ENCODE measurements around the gene SFSWAP.
A peak's percentile ranks its signal among the peaks of the same experiment; 100 is the strongest.
"Not testable (repeated sequence)": the region's sequence is repeated elsewhere in the genome, so short reads cannot be mapped to it uniquely, and the experiment has no call there.

The SFSWAP gene

DNA sequence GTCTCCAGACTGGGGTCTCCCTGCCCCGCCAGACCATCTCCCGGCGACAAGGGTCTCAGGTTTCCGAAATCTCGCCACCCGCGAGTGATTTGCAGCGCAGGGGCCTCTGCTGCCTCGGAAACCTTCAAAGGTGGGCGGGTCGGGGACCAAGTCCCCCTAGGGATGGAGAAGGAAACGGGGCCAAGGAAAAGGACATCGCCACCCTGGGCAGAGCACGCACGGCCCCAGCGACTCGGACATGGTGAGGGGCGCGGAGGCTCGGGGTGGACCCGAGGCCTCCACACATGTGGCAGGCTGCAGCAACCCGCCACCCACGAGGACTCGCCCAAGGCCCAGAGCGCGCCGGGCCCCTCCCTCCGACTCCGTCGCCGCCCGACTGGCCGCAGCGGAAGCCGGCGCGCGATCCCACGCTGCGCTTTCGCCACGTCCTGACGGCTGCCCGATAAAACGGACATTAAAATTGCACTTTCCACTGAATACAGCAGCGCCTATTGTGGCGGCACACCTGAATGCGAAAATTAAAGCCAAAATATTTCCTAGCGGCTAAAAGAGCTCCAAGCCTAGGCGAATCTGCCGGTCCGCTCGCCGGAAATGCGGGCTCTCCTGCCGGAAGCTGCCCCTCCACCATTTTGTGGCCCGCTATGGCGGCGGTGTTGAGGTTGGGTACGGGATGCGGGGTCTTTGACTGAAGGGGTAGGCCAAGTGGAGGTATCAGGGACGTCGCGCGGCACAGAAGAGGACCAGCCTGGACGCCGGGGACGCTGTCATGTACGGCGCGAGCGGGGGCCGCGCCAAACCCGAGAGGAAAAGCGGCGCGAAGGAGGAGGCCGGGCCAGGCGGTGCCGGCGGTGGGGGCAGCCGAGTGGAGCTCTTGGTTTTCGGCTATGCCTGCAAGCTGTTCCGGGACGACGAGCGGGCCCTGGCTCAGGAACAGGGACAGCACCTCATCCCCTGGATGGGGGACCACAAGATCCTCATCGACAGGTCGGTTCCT, at the start of gene SFSWAP:
Gene SFSWAP, plus strand, starts transcription at position 627 of the 994 bp plus-strand sequence. Its CDS starts 140 bp downstream, at position 767.
- peak; percentile 70 to 77 for DNase-seq

DNA sequence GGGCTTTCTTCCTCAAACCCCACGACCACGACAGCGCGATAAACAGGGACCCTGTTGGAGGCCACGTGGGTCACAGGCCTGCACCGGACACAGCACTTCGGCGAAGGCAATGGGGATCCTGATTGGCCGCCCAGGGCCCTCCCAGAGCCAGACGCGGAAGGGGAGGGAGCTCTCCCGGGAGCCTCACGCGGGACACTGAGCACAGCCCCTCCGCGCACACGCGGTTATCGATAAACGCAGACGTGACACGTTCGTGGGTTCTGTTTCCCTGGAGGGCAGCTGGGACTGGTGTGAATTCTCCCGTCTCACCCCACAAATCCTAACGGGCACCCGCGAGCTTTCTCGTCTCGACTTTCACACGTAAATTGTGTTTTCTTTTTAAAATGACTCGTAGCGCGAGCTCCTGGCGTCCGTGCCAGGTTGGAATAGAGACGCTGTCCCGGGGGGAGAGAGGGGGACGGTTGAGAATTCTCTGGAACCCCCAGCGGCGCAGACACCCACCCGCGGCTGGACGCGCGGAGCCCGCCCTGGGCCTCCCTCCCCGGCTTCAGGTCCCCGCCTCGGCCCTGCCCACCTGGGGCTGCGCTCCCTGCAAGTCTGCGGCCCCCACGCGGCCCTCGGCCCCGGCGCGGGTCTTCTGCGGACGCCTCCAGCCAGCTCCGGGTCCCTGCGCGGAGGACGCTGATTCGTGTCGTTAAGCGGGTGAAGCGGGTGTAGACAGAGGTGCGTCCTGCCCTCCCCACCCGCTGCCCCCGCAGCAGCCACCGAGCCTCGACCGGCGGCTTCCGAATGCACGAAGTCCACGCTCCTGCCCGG, 49.5 kb upstream of the SFSWAP start:
- DNase-seq = not testable (repeated sequence)

DNA sequence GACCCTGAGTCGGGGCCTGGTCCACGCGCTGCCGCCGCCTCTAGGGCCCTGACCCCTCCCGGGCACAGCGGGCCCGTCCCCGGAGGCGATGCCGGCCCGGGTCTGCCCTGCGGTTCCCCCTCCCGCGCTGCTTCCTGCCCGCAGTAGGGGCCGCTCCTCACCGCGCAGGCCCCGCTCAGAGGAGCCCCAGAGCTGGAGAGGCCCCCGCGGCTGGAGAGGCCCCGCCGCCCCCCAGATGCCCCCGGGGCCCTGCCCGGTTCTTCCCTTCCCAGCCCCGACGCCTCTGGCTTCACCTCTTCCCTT, 49.0 kb upstream of the SFSWAP start:
- not testable (repeated sequence) for DNase-seq

DNA sequence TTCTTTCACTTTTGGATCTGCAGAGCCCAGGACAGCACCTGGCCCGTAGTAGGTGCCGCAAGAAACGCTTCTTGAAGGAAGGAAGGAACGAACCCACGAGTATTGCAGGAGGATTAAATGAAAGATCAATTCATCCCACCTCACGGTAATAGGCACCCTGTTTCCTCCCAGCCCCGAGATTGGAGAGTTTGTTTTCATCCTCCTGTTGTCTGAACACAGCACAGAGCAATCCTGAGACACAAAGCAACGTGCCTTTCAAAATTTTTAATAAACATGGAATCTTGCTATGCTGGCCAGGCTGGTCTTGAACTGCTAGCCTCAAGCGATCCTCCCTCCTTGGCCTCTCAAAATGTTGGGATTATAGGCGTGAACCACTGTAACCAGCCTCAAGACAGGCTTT, 48.5 kb upstream of the SFSWAP start:
- DNase-seq = not testable (repeated sequence)

DNA sequence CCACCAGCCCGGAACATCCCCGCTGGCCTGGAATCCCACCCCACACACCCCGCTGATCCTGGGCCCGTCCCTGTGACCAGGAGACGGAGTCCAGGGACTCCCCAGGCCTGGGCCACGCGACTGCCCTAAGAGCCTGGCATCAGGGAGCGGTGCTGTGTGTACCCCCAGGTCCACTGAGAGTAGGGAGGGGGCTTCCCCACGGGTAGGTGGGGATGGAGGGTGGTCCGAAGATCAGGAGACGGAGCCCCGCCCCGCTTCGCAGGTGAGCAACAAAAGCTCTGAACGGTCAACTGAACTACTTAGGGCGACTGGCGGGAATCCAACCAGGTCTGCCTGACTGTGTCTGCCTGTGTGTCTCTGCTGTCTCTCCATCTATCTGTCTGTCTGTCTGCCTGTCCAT, 45.2 kb upstream of the SFSWAP start:
- DNase-seq = not testable (repeated sequence)

DNA sequence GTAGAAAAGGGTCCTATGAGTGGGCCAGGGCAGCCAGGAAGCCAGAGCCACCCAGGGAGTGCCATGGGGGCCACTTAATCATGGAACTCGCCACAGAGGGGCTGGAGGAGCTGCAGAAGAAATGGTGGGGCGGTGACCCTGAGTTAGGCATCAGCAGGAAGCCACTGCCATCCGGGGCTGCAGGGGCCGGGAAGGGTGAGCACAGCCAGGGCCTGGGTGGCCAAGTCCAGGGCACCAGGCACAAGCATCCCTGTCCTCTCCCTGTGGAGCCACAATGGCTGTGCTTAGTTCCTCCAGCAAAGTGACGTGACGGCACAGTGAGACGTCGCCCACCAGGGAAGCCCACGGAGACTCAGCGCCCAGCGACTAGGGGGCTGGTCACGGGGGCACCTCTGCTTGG, 44.4 kb upstream of the SFSWAP start:
- DNase-seq = not testable (repeated sequence)

DNA sequence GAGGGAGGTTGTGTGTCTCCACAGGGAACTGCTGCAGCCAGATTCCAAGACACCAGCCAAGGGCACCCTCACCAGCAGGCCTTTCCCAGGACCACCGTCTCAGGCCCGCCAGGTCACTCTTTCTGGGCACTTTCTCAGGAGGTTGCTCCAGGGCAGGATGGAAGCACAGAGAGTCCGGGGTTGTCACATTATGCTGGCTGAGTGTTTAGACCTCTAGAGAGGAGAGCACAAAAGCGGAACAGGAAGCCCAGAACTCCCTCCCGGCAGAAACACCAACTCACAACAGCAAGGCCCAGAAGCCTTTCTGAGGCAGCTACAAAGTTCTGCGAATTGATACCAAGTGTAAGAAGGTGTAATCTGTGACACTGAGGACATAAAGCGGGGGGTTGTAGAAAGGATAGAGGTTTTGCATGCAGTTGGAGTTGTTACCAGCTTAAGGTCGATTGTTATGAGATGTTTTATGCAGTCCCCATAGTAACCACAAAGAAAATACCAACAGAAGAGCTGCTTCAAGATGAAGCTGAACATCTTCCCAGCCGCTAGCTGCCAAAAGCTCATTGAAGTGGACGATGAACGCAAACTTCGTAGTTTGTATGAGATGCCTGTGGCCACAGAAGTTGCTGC, 43.8 kb upstream of the SFSWAP start:
- DNase-seq = not testable (repeated sequence)

DNA sequence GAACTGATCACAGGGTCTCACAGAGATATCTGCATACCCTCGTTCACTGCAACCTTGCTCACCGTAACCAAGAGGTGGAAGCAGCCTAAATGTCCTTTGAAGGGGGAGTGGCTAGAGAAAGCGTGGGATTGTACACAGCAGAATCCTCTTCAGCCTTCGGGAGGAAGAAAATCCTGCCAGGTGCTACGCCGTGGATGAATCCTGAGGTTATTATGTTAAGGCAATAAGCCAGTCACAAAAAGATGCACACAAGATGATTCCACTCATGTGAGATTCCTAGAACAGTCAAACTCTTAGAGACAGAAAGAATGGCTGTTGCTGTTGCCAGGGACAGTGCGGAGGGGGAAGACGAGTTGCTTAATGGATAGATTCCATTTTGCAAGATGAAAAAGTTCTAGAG, 39.6 kb upstream of the SFSWAP start:
- no peak for DNase-seq

DNA sequence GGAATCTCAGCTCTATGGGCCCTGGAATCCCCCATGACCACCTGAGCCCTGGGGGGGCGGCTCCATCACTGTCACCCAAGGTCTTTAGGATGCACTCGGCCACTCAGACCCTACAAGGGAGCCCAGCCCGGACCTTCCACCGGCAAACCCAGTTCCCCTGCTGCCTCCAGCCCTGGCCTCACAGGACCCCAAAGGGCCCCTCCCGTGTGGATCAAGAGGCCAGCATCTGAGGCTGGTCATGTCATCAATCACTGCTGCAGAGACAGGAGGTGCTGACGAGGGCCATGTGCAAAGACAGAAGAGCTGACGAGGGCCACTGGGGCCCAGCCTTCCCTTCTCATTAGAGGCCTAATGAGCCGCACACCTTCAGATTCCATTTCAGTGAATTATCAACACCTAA, 39.0 kb upstream of the SFSWAP start:
- DNase-seq = no peak

DNA sequence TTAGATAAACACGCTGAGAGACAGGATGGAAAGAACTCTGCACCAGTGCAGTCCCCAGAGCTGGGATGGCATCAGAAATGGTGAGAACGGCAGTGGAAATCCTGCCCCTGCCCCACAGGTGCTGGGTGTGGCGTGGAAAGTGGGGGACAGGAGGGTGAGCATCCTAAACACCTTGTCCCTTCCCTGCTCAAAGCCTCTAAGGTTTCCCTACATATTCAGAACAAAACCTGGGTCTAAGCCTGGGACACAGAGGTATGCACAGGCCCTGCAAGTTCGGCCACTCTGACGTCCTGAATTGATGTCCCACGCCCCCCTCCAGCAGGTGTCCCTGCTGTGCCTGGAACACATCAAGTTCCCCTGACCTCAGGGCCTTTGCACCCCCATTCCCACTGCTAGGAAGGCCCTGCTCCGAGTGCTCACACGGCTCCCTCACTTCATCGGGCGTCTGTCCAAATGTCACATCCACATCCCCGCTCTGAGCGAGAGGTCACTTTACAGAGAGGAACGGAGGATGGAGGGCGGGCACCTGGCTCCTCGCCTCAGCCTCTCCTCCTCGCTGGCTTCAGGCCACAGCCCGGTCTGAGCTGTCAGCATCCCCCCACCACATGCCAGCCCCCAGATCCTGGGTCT, 38.5 kb upstream of the SFSWAP start:
- DNase-seq = no peak

DNA sequence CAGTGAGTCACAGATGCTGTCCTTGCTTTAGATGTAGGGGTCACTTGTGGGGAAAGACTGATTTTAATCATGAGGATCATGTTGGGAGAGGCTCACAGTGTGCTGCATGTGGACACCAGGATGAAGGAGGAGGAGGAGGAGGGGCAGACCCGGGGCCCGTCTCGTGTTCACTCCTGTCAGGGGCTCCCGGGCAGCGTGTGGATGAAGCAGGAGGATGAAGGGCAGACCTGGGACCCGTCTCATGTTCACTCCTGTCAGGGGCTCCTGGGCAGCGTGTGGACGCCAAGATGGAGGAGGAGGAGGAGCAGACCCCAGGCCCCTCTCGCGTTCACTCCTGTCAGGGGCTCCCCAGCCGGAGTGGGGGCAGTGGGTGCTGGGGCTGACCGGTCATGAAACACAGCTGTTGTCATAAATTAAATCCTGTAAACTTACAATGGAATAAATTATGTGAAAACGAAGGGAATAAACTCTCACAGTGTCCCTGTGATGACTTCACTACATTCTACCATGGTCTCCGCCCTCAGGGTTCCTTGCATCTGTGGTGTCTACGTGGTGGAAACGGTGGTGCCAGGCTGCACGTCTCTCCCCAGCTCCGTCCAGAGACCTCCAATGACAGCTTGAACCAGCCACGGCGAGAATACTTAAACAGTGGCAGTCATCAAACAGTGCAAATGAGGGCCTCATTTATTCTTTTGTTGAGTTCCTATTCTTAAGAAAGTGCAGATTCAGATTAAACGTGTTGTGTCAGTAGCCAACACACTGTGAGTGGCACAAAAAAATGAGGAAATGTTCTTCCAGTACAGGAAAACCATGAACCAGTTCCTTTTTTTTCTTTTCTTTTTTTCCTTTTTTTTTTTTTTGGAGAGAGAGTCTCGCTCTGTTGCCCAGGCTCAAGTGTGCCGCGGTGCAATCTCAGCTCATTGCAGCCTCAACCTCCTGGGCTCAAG, 37.7 kb upstream of the SFSWAP start:
- DNase-seq = no peak

DNA sequence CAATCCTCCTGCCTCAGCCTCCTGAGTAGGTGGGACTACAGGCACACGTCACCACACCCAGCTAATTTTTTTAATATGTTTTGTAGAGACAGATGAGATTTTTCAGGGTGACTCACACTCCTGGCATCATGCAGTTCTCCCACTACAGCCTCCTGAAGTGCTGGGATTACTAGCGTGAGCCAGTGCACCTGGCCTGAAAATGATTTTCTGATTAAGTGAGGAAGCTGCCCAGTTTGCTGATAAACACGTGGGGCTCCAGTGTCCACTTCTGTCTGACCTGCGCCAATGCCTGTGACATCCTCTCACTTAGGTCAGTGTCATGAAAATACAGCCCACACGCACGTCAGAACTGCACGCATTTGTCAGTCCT, 37.0 kb upstream of the SFSWAP start:
- DNase-seq = no peak

DNA sequence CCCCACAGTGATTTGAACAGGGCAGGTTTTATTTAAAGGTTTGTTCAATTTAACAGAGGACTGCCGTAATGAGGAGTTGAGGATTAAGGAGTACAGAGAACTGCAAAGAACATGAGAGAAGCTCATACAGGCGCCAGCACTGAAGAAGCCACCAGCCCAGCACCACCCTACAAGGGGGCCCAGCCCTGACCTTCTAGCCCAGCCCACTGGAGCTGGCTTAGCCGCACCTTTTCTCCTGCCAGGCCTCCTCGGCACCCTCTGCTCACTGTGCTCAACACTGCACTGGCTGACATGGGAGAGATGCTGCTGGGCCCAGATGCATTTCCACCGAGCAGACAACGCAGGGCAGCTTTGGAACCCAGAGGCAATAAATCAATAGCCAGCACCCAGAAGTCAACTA, 36.5 kb upstream of the SFSWAP start:
- DNase-seq = no peak

DNA sequence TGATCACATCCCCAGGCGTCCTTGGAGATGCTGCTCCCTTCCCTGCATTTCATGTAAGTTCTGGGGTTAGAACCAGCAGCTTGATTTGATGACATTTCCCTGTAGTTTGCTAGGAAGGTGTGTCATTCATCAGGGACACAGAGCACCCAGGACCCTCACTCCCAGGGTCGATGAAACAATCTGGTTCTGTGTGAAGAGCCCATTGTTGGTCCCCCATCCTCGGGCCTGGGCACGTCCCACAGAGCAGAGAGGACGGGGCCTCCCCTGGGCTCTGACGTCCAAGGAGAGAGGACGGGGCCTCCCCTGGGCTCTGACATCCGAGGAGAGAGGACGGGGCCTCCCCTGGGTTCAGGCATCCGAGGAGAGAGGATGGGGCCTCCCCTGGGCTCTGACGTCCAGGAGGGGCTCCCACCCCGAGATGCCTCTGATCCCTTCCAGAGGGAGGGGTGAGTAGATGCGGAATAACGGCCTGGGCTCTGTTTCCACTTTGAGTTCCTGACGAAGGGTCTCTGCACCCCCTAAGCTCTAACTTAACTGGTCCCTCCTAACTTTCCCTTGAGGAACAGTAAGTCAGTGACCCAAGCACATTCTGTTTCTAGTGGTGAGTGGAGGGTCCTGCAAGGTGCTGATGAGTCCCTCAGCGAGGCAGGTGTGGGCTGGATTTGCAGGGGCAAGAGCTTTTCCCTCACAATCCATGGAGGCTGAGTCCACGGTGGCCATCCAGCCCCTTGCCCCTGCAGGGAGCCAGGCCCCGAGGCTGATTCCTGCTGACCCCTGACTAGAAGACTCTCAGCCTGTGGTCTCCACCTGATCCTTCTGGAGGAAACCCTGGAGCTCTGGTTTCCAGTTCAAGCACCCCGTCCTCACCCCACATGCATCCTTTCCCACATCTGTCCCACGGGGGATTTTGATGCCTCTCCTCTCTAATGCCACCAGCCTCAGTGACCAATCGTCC, 35.5 kb upstream of the SFSWAP start:
- no peak for DNase-seq

DNA sequence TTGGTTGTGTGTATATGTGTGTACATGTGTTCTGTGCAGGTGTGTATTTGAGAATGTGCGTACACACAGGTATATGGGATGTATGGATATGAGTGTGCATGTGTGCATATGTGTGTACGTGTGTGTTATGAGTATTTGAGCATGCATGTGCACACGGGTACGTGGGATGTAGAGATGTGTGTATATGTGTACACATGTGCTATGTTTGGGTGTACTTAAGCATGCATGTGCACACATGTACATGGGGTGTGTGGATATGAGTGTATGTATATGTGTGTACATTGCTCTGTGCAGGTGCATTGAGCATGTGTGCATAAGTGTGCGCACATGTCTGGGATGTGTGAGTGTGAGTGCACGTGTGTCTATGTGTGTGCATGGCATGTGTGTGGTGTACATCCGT, 34.3 kb upstream of the SFSWAP start:
- no peak for DNase-seq

DNA sequence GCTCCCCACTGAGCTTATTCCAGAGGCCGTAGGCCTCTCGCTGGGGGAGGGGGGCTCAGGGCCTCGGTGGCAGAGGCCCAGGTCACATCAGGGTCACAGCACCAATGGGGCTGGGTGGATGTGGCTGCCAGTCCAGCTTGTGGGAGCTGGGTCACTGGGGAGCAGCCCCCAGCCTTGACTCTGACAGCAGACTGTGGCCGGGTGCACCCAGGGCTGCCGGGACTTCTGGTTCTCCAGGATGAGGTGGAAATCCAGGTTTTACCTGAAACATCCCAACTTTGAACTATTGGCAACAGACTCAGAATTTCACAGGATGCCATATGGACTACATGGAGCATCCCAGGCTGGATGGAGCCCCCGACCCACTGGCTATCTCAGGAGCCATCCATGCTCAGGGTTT, 33.8 kb upstream of the SFSWAP start:
- DNase-seq = not testable (repeated sequence)

DNA sequence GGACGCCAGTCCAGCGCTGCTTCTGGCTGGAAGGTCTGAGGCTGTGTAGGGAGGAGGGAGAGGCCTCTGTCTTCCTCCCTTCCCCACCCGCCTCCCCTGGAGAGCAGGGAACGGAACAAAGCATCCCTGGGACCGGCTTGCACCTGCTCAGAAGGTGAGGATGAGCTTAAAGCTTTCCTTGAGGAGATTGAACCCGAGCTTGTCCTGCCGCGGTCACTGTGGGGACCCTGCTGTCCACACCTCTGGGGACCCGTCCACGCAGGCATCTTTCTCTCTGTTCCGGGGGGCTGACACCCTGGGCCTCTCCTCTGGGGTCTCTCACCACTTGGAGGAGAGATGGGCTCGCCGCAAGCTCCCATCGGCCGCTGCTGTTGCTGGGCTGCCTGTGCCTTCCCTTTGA, 33.2 kb upstream of the SFSWAP start:
- DNase-seq = no peak

DNA sequence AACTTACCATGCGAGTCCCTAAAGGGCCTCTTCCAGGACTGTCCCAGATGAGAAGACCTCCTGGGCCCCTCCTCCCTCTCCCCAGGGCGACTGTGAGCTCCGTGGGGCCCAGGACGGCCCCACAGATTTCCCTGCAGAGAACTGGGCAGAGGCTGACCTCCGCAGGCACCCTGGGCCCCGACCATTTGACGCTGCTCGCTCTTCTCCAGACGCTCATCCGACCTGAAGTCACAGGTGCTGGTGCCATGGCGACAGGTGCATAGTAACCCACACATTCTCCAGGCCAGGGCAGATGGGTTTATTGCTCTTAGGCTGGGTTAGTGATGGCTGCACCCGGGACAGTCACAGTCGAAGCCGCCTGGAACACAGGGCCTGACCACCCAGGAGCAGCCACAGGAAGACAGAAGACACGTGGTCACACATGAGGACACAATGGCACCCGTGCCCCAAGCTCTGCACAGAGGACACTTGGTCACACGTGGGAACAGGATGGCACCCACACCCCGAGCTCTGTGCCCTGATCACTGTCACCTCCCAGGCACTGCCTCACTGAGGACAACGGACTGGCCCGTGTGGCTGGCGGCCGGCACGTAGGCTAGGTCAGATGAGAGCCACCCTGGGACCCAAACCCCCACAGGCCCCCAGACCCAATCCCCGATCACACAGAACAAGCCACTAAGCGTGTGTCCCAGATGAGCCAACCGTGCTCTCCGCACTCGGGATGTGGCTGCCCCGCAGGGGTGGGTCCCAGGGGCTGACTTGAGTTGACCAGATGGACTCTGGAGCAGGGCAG, 32.3 kb upstream of the SFSWAP start:
- not testable (repeated sequence) for DNase-seq

DNA sequence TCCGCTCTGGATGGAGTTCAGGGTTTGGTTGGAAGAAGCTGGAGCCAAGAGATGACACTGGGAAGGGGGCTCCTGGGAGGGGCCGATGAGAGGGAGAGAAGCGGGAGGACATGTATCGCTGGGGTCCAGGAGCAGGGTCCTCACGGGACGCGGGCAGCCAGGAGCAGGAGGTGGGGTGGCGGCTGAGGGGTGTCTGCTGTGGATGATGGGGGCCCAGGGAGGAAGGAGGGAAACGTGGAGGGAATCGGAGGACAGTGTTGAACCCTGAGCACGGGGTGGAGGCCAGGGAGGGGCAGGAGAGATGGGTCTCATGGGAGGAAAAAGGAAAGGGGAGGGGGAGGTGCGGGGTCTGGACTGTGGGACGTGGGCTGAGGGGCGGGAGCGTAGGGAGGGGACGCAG, 31.7 kb upstream of the SFSWAP start:
- not testable (repeated sequence) for DNase-seq

DNA sequence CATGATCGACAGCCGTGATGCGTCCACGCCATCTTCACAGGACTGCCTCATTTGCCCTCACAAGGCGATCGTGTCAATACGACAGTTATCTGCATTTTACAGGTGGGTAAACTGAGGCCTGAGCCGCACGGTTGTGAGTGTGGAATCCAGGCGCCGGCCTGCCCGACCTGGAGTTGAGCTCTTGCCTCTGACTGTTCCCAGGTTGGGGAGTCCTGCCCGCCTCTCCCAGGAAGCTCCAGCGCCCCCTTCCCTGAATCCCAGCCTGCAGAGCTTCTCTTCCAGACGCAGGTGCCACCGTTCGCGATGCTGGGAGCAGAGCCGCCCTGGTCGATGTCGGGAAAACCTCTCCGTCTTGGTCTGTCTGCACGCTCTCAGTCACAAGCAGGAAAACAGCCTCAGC, 31.1 kb upstream of the SFSWAP start:
- not testable (repeated sequence) for DNase-seq
